Measurements from ENCODE around the gene NACC1. TPM values are rescaled to one million over a fixed set of nuclear protein-coding genes. Genes with fewer than 3 reads are reported as not detected.

NACC1 gene
- polyA plus RNA-seq, 5 donors, result 14.0 to 32.4 (median 19.7) TPM

DNA sequence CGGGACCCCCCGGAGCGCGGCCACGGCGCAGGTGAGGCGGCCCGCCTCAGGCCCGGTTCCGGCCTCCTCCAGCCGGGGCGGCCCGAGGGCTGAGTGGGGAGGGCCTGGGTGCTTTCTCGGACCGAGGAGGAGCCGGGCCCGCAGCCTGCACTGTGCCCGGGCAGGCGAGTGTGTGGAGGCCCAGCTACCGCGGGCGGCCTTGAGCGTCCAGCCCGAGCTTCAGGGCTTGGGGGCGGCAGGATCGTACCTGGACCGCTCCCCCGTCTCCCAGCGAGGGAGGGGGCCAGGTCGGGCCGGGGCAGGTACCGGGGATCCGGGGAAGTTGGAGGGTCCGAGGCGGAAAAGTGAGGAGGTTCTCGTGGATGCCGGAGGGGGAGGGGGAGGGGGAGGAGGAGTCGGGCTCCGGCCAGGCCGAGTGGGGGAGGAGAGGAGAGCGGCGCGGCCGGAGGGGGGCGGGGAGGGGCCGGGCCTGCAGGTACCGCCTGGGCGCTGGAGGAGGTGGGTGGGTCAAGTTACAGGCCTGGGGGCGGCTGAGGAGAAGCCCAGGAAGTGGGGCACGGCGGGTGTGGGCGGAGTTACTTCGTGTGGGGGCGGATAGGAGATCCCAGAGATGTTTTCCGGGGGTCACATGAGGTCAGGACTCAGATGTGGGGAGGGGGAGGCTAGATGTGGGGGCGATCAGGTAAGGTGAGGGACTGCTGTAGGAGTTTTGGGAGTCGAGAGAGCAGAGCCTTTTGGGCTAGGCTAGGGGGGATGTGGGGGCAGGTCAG lies 545 bp downstream of the NACC1 start:
- no peak for DNase-seq

DNA sequence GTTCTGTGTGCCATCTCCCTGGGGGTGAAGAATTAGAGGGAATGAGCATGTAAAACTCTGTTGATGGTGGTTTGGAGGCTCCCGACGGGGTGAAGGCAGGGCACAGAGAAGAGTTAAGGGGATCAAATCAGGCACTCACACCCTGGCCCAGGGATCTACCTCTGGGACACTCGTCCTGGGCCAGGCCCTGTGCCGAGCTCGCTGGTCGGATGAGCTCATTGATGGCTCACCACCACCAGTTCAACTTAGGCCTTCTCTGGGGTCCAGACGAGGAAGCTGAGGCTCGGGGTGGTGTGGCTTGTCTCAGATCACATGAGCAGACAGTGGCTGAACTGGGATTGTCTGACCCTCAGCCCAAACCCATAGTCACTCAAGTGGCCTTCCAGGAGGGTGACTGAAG lies 1.6 kb downstream of the NACC1 start:
- DNase-seq, result no peak

DNA sequence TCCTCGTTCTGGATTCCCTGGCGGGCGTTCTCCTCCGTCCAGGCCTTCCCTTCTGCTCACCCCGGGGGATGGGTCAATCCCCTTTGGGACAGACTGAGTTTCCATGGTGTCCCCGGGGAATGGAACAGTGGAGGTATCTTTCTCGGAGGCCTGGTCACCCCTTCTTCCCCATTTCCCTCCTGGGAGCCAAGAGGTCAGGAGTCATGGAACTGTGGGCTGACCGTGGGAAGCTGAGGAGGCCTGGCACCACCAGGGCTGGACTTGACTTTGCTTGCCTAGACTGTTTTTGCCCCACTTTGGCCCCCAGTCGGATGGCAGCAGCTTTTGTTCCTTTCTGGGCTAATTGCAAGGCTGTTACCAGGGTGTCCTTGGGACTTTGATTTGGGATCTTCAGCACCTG lies 2.0 kb downstream of the NACC1 start:
- no peak for DNase-seq

DNA sequence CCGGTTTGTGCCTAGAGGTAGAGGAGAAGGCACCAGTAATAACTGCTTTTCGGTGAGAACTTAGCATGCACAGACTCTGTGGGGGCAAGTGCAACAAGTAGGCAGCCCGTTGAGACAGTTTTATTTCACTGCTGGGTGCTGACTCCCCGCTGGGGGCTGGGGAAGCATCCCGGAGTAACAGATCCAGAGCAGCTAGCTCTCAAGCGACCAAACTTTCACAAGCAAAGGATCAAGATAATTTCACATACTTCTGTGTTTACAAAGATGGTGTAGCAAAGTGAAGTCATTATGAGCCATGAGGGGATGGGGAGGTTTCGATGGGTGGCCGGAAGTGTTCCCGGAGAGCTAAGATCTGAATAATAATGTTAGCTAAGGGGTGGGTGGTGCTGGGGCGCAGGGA lies 2.8 kb downstream of the NACC1 start:
- DNase-seq, result no peak

DNA sequence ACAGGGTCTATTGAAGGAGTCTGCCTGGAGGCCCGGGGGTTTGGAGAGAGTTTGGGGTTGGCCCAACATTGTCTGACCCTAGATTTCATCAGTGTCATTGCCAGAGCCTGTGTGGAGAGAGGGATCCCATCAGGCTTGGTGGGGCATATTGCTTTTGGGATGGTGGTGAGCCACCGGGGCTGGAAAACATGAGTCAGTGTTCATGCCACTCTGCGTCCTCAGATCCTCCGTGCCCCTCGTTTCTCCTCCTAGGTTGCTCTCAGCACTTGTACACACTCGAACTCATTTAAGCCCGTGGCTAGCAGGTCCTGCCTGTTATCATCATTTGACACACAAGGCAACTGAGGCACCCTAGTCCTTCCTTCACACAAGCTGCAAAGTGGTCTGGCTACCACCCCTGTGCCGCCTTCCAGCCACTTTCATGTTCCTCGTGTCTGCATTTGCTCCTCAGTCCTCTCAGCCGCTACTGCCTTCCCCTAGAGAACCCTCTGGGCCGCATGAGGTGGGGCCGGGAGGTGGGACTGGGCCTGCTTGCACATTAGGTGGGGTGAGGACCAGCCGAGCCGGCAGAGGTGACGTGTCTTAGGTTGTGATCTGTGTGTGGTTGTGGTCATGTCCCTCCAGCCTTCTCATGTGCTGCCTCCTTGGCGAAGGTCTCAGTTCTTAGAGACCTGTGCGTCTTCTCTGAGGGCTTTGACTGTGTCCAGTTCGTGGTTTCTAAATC lies 3.6 kb downstream of the NACC1 start:
- DNase-seq, result no peak

DNA sequence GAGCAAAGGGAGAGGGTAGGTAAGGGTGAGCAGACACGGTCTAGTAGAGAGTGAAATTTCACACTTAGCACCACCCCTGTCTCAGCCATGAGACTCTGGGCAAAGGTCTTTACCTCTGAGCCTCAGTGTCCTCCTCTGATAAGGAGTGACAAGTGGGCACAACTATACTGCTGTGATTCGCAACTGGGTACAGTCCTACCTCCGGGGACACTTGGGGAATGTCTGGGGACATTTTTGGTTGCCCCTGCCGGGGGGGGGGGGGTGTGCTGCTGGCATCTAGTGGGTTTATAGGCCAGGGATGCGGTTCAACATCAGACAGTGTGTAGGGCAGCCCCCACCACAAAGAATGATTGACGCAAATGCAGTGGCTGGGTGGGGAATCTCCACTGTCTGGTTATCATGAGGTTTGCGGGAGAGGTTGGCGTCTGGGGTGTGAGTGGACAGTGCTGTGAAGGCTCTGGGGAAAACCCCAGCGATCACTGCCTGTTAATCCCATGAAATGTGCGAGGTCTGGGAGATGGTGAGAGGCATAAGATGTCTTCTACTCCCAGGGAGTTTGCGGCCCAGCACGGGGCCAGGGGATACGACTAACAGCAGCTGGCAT lies 4.3 kb downstream of the NACC1 start:
- no peak for DNase-seq

DNA sequence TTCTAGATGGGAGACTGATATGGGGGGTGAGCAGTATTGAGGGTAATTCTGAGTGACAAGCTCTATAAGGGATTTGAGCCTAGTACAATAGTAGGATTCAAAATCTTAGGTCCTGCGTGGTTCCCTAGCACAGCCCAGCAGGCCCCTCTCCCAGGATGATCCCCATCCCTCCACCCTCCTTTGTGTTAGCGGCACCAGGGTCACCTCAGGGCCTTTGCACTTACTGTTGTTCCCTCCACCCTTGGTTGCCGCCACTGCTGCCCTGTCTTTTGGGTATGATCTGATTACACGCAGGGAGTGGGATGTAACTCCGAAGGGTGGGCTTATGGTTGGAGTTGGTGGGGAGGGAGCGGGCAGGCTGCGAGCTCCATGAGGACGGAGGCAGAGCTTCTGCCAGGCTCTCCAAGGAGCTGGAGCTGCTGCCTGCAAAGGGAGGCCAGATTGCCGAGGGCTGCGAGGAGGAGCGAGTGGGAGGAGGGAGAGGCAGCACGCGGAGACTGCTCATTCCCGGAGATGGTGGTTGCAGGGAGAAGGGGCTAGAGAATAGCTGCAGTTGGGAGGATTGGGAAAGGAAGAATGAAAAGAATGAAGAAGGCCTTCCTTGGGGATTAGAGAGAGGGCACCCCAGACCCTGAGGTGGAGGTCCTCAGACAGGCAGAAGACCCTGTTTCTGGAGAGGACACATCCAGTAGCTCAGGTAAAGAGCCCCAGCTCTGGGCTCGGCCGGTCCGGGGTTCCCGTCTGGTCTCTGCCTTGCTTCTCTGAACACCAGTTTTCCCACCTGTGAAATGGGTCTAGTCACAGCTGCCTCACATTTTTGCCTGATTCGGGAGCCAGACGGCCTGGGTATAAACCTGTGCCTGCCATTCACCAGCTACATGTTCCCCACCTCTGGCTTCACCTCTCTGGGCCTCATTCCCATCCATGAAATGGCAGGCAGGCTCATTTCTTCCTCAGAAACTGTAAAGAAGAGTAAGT lies 5.2 kb downstream of the NACC1 start:
- DNase-seq, result no peak

DNA sequence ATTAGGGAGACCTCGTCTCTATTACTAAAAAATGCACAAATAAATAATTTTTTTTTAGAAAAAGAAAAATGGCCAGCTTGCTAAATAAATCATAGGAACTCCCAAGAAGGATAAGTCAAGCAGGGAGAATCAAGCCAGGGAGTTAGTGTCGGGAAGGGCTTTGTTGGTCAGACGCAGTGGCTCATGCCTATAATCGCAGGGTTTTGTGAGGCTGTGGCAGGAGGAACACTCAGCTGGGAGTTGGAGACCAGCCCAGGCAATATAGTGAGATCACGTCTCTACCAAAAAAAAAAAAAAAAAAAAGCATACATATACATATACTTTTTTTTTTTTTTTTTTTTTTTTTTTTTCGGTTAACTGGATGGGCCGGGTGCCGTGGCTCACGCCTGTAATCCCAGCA lies 9.0 kb downstream of the NACC1 start:
- DNase-seq, result no peak

DNA sequence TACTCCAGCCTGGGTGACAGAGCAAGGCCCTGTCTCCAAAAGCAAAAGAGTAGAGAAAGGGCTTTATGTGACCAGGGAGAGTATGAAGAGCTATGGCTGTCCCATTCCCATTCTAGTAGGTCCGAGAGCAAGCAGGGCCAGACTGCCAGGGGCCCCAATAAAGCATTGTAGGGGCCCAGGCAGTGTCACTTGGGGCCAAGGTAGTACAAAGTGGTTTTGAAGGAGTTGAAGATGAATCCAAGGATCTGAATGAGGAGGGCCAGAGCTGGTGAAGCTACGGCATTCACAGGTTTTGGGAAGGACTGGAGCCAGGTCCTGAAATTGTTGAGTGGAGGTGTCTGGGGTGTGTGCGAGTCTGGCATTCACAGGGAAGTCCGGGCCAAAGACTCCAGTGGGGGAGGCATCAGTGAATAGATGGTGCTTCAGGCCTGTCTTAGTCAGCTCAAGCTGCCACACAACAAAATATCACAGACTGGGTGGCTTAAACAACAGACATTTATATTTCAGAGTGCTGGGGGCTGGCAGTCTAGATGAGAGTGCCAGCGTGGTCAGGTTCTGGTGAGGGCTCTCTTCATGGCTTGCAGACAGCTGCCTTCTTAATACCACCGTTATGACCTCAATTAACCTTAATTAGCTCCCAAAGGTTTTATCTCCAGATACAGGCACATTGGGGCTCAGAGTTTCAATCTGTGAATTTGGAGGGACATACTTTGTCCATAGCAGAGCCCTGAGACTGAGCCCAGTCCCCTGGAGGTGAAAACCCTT lies 9.9 kb downstream of the NACC1 start:
- DNase-seq, result no peak

DNA sequence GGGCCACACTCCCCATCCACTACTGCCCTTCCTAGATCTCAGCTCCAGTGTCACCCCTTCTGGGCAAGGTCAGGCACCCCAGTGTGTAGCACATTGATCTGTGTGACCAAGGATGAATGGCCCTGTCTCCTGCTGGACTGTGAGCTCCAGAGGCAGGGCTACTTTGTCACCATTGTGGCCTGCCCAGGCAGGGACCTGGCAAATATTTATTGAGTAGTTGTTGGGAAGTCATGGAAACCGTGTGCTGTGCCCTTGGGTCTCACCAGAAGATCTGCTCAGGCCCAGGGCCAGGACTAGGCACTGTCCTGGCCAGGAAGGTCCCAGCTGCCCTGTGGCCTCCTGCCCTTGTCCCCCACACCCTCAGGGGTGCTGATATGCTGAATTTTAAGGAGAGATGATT lies 10.5 kb downstream of the NACC1 start:
- DNase-seq, result no peak

DNA sequence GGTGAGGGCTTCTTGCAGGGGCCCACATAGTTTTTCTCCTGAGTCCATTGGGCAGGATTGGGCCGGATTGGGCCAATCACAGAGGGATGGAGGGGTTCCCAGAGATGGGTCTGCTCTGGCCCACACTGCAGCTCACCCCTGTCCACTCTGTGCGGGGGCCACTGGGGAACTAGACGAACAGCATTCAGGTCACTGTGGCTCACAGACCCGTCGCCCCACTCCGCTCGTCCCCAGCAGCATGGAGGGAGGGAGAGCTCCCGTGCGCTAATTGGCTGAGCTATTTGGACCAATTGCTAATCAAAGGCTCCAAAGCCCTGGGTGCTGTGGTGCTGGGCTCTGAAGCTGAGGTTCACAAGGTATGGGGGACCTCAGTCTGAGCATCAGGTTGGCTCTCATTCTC lies 11.3 kb downstream of the NACC1 start:
- DNase-seq, result no peak

DNA sequence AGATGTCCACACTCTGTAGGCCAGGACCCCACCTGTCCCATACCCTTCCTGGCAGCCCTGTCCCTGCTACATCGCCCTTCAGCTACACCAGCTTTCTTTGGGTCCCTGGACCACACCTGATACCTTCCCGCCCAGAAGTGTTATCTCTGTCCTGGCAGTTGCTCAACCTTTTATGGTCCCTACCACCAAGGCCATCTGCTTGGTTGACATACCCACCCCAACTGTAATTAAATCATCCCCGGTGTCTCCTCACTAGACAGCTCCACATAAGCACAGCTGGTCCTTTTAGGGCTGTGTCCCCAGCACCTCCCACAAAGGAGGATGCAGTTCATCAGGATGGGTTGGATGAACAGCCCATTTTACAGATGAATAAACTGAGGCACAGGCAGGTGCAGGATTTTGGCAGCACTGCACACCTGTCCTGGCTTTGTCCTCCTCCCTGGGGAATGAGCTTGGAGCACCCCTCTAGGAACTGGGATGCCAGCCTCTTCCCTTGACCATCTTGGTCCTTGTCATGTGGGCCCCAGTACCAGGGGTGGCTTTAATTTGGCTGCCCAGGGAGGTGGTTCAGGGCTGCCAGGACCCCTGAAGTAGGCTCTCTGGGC lies 12.9 kb downstream of the NACC1 start:
- DNase-seq, result no peak

DNA sequence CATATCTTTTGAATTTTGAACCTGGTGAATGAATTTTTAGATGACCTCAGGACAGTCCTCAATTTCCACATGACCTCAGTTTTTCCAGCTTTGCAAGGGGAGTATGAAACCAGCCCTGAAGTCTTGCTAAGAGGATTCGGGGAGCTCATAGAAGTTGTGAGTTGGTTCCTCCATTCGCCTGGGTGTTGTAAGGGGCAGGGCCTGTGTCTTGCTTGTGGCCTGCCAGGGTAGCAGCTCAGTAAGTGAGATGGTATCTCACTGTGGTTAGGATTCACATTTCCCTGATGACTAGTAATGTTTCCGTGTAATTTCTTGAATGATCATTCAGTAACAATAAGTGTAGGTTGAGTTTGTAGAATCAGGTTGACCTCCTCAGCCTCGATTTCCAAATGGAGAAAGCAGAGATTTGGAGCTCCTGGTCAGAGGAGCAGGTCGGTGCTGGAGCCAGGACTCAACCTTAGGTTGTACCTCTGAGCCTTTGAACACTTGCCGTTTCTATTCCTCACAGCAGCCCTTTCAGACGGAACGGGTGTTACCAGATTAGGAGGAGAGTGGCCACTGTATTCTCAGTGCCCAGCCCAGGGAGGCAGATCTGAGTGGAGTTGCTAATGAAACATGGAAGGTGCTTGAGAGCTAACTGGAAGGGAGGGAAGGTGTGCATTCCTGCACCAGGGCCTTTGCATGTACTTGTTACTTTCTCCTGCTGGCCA lies 14.6 kb downstream of the NACC1 start:
- DNase-seq, result no peak

DNA sequence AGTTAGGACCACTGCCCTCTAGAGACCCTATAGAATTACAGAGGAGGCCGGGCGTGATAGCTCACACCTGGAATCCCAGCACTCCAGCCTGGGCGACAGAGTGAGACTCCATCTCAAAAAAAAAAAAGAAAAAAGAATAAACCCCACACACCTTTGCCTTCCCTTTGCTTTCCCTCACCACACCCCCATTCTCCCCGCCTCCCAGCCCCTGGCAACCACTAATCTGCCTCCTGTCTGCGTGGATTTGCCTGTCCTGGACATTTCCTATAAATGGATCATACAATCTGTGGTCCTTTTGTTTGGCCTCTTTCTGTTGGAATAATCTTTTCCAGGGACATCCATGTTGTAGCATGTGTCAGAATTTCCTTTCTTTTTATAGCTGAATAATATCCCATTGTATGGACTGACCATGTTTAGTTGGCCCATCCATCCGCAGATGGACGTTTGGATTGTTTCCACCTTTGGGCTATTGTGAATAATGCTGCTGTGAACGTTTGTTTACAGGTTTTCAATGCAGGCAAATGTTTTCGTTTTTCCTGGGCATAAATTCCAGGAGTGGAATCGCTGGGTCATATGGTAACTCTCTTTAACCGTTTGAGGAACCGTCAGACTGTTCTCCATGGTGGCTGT lies 15.3 kb downstream of the NACC1 start:
- DNase-seq, result no peak

DNA sequence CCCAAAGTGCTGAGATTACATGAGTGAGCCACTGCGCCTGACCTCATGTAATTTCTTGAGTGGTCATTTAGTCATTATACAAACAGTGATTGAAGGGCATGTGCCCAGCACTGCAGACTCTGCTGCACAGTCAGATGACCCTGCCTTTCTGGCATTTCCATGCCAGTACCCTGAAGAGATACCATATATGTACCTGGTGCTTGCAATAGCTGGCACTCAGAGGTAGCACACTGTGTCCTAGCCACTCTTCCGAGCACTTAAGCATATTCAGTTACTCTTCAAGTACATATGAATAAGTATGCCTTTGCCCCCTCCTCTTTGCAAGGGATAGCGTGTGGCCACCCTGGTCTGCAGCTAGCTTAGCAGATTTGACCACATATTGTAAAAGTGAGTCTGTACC lies 16.6 kb downstream of the NACC1 start:
- DNase-seq, result no peak

DNA sequence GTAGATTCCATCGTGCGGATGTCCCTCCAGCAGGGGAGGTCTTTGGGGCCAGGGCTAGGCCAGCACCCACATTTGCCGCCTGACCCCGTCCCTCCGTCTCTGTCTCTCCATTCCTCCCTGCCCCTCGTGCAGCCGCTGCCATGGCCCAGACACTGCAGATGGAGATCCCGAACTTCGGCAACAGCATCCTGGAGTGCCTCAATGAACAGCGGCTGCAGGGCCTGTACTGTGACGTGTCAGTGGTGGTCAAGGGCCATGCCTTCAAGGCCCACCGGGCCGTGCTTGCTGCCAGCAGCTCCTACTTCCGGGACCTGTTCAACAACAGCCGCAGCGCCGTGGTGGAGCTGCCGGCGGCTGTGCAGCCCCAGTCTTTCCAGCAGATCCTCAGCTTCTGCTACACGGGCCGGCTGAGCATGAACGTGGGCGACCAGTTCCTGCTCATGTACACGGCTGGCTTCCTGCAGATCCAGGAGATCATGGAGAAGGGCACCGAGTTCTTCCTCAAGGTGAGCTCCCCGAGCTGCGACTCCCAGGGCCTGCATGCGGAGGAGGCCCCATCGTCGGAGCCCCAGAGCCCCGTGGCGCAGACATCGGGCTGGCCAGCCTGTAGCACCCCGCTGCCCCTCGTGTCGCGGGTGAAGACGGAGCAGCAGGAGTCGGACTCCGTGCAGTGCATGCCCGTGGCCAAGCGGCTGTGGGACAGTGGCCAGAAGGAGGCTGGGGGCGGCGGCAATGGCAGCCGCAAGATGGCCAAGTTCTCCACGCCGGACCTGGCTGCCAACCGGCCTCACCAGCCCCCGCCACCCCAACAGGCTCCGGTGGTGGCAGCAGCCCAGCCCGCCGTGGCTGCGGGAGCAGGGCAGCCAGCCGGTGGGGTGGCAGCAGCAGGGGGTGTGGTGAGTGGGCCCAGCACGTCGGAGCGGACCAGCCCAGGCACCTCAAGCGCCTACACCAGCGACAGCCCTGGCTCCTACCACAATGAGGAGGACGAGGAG lies 17.3 kb downstream of the NACC1 start:
- no peak for DNase-seq

DNA sequence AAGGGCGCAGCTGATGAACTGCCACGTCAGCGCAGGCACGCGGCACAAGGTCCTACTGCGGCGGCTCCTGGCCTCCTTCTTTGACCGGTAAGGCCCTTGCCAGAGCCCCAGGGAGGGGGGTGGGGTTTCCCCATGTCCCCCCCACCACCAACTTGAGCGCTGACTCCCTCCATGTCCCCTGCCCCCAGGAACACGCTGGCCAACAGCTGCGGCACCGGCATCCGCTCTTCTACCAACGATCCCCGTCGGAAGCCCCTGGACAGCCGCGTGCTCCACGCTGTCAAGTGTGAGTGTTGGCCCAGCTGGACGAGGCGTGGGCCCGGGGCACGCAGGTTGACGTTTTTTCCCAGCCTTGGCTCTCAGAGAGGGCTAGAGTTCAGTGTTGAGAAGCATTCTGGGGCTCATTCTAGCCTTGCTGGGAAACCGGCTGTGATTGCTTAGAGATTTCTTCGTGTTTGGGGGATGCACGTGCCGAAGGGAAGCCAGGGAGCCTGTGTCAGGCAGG lies 19.3 kb downstream of the NACC1 start:
- DNase-seq, result no peak

Data from right lung (tissue), 5 donors.